ENCODE results near the gene CENPT. TPM values are rescaled to one million over a fixed set of nuclear protein-coding genes. Genes with fewer than 3 reads are reported as not detected.
A peak's percentile ranks its signal among the peaks of the same experiment; 100 is the strongest.

Gene CENPT
- total and polyA plus RNA-seq, 2 of the 13 experiments (the other 11 are each of a cell fraction or from before 2014, with no cell fraction given), result 40.9 to 43.3 TPM

- TF ChIP-seq ZBTB4 (CRISPR knock-in tag; IDR thresholded peaks at IDR 0.05; ENCODE audit: borderline replicate concordance), result no peak
- 0 out of 2 replicates have a peak, but pooled peaks have one; percentile 6 for TF ChIP-seq ZMYM3 (CRISPR knock-in tag; IDR thresholded peaks at IDR 0.05)
These were observed 14.5 kb downstream of the CENPT start (continued) for GRCh38 chr16:67833030-67833414.

- ChIA-PET CTCF (ENCODE audit: low intra/inter-chr PET ratio, low total read pairs) (no interaction called here), POLR2A (no interaction called here)
- no peaks in the 10 kb centered on the region for H4K20me1 ChIP-seq (ENCODE audit: insufficient read depth, low read length)
- no peaks in the 10 kb centered on the region for H3K9me3 ChIP-seq (ENCODE audit: low read length)
- H3K4me3 ChIP-seq (replicated peaks in 1 of 3; ENCODE audit: insufficient read depth in 1 of 3, low read depth in 2 of 3, low read length in 3 of 3), result no peak overlapping the region
- H2AFZ ChIP-seq (ENCODE audit: low read length), result no peak overlapping the region
- BruUV-seq (replicated peaks), result no TSS peak
- peaks cover 19% of the 10 kb centered on the region for H3K4me1 ChIP-seq (ENCODE audit: insufficient read depth, low read length)
- H3K4me2 ChIP-seq (ENCODE audit: low read depth, low read length), result no peak overlapping the region
- in situ Hi-C loops (cut with HindIII; ENCODE audit: extremely low pct_ligation_motif_present, low pct_unique_long_range_greater_than_20kb), result no loop called here
- H3K79me2 ChIP-seq (ENCODE audit: insufficient read depth, low read length), result peaks cover 16% of the 10 kb centered on the region
- no peaks in the 10 kb centered on the region; a peak in 2 of 5 replicates for H3K27me3 ChIP-seq (ENCODE audit: control insufficient read depth in 1 of 2, insufficient read depth in 2 of 2, low read length in 2 of 2)
- no peak overlapping the region for H3K27ac ChIP-seq (ENCODE audit: extremely low read length, insufficient read depth, low read length)
- peaks cover 19 to 53% of the 10 kb centered on the region in 2 experiments for H3K36me3 ChIP-seq (replicated peaks in 1 of 2; ENCODE audit: control insufficient read depth in 1 of 2, insufficient read depth in 2 of 2, low read length in 2 of 2)
- TF ChIP-seq ZNF615 (CRISPR knock-in tag; IDR thresholded peaks at IDR 0.05; ENCODE audit: borderline replicate concordance) (no peak), IRF1 (CRISPR knock-in tag; IDR thresholded peaks at IDR 0.05; ENCODE audit: low read depth) (no peak), ZNF263 (CRISPR knock-in tag; IDR thresholded peaks at IDR 0.05) (no peak), ZNF296 (CRISPR knock-in tag; conservative IDR thresholded peaks at IDR 0.05) (no peak), HES4 (CRISPR knock-in tag; IDR thresholded peaks at IDR 0.05; ENCODE audit: borderline replicate concordance) (no peak), DMTF1 (CRISPR knock-in tag; IDR thresholded peaks at IDR 0.05) (no peak), ZNF337 (CRISPR knock-in tag; IDR thresholded peaks at IDR 0.05; ENCODE audit: borderline replicate concordance, low read depth) (no peak), TARDBP (CRISPR knock-in tag; IDR thresholded peaks at IDR 0.05) (no peak), ZKSCAN8 (CRISPR knock-in tag; IDR thresholded peaks at IDR 0.05; ENCODE audit: borderline replicate concordance) (no peak), RELA (CRISPR knock-in tag; IDR thresholded peaks at IDR 0.05) (no peak), ZBTB8A (CRISPR knock-in tag; IDR thresholded peaks at IDR 0.05; ENCODE audit: borderline replicate concordance, low read depth) (no peak), ZBTB42 (CRISPR knock-in tag; IDR thresholded peaks at IDR 0.05) (no peak), ZNF816 (CRISPR knock-in tag; IDR thresholded peaks at IDR 0.05; ENCODE audit: borderline replicate concordance) (no peak), MTERF4 (CRISPR knock-in tag; IDR thresholded peaks at IDR 0.05) (no peak)
- DNase-seq (ENCODE audit: low spot score) (no peak), FAIRE-seq (no peak), ATAC-seq (no peak)
- H3K9ac ChIP-seq (ENCODE audit: insufficient read depth, low read depth, low read length), result no peak overlapping the region
- WGBS (ENCODE audit: low lambda C conversion rate), result 98% methylated on average over 3 of the region's 4 CpGs
- intact Hi-C loops (cut with micrococcal nuclease; ENCODE audit: unreplicated experiment), result no loop called here
These were observed 18.8 kb downstream of the CENPT start for GRCh38 chr16:67828651-67829050.
